GM21786 (cell line): Measurements from ENCODE around the gene SPATA13.
"Not testable (repeated sequence)": the region's sequence is repeated elsewhere in the genome, so short reads cannot be mapped to it uniquely, and the experiment has no call there.

Source experiments
- ATAC-seq: cut with Tn5 transposase; IDR thresholded peaks from one replicate; pipeline ENCODE4 v1.9.1; 2021; ENCODE audit not compliant: unreplicated experiment

The SPATA13 gene

GRCh38 chr13:24307211-24308067 lies 146.9 kb downstream of the SPATA13 start:
- ATAC-seq, result no peak

DNA sequence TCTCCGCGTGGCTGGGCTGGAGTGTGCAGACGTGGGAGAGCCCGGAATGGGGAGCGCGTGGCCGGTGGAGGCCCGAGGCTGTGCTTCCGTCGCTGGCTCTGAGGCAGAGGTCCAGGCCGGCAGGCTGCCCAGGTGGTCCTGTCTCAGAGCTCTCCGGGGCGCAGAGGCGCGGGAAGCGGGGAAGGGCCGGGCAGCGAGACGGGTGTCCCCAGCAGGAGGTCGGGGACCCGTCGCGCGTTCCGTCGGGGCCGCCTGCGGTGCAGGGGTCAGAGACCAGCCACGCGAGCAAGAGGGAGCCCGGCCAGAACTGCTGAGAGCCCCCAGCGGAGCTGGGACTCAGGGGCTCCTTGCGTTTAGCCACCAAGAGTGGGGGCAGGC lies 147.5 kb downstream of the SPATA13 start:
- ATAC-seq, result no peak

DNA sequence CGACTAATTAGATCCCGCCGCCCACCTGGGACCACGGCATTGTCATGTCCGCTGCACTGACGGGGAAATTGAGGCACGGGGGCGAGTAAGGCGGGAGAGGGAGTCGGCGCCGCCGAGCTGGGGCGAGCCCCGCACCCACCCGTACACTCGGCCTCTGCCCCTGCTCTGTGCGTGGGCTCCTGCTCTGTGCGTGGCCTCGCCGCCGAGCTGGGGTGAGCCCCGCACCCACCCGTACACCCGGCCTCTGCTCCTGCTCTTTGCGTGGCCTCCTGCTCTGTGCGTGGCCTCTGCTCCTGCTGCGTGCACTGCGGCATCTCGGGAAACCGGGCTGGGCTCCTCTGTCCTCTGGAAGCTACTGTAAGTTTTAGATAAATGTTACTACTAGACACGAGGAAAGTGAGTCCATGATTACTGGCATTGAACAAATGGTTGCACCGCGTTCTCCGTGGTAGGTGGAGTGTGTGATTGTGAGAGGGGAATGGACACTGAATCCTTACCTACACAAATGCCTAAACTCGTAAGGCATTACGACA lies 148.0 kb downstream of the SPATA13 start:
- no peak for ATAC-seq

DNA sequence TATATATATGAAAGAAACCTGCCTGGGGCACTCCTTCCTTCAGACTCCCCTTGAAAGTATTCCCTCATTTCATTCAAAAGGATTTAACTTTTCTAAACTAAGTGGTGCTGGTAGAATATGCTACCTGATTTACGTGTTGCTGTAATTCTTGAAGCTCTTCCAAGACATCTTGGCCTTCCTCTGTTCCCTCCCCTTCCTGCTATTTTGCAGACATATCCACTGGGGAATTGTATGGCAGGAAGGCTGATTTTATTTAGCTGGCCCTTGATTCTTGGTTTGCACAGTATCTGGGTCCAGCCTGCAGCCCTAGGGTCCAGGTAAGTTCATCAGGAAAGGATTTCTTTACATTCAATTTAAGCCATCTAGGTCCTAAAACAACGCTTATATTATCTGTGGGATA lies 148.8 kb downstream of the SPATA13 start, which contains the start of gene C1QTNF9:
Gene C1QTNF9, plus strand, starts transcription at position 281 of the 400 bp plus-strand sequence. CDS start 6,424 bp downstream, outside the sequence.
- not testable (repeated sequence) for ATAC-seq

GRCh38 chr13:24313439-24313838 lies 152.9 kb downstream of the SPATA13 start:
- ATAC-seq, result no peak

DNA sequence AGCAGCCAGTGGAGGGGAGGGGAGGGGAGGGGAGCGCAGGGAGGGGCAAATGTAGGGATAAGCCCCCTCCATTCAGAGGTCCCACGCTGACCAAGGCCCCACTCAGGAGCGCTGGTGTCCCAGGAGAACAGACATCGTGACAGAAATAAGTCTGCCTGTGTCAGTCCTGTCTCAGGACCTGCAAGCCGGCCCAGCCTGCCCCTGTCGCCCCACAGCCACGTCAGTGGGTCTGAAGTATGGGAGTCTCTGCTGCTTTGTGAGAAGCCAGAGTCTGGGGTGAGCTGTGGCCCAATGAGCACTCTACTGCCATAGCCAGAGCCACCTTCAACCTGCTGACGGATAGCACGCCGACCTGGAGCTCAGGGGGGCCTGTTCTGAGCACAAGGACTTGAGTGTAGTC lies 157.3 kb downstream of the SPATA13 start:
- ATAC-seq, result not testable (repeated sequence)

DNA sequence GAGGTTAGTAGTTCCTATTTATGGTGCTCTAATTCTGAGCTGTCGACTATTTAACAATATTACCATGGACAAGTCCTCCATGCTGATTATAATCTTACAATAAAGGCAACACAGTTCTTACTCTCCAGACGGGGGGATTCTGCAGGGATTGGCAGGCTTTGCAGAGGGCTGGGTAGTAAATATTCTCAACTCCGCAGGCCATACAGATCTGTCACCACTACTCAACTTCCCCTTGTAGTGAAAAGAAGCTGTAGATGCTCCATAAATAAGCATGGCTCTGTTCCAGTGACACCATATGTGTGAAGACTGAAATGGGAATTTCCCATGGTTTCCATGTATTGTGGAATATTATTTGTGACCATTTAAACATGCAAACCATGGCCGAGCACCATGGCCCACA lies 158.4 kb downstream of the SPATA13 start:
- not testable (repeated sequence) for ATAC-seq

- not testable (repeated sequence) for ATAC-seq
Measured at GRCh38 chr13:24319641-24320040, 159.1 kb downstream of the SPATA13 start.

GRCh38 chr13:24321416-24321815 lies 160.9 kb downstream of the SPATA13 start:
- ATAC-seq, result not testable (repeated sequence)

GRCh38 chr13:24322470-24322869 lies 161.9 kb downstream of the SPATA13 start:
- ATAC-seq, result not testable (repeated sequence)

DNA sequence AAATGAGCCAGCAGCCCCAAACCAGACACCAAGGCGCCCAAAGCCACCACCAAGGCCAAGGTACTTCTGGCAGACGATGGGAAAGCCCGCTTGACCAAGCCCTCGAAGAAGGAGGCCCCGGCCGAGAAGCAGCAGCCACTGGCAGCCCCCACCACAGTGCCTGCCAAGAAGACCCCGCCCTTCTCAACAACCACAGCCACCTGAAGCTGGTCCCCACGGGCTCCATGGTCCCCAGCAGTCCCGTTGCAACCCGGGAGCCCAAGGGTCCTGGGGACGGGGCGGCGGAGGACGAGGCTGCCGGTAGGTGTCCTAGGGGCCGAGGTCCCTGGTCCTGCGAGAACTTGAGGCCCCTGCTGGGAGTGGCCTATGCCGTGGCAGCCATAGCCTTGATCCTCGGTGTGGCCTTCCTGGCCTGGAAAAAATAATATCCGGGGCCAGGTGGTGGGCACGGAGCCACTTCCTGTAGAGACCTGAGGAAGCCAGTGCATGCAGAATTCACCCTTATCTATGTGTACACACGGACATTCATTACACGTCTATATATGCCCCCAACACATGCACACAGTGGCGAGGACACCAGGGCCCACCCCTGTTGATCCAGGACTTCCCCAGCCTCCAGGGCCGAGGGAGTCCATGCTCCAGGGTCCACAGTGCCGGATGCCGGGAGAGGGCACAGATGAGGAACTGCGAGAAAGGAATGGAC lies 162.7 kb downstream of the SPATA13 start:
- ATAC-seq, result no peak

DNA sequence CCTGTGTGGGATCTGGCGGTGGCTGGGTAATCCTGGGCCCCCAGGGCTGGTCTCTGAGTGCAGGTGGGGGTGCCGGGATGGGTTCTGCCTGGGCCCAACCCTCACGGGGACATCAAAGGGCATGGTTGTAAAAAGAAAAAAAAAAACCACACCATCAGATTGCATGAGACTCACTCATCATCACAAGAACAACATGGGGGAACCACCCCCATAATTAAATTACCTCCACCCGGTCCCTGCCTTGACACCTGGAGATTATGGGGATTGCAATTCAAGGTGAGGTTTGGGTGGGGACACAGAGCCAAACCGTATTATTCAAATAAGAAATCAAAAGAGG lies 163.2 kb downstream of the SPATA13 start:
- ATAC-seq, result no peak

- not testable (repeated sequence) for ATAC-seq
Measured at GRCh38 chr13:24327598-24327997, 167.1 kb downstream of the SPATA13 start.

DNA sequence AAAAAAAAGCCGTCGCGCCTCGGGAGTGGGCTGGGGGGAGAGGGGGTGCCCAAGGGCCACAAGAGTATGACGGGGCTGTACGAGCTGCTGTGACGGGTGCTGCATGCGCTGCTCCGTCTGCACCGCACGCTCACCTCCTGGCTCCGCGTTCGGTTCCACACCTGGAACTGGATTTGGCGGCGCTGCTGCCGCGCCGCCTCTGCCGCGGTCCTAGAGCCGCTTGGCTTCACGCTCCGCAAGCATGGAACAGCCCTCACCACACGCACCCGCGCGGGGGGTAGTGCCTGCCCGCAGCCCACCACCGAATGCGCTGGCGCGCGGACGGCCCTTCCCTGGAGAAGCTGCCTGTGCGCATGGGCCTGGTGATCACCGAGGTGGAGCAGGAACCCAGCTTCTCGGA lies 167.6 kb downstream of the SPATA13 start:
- ATAC-seq, result no peak

DNA sequence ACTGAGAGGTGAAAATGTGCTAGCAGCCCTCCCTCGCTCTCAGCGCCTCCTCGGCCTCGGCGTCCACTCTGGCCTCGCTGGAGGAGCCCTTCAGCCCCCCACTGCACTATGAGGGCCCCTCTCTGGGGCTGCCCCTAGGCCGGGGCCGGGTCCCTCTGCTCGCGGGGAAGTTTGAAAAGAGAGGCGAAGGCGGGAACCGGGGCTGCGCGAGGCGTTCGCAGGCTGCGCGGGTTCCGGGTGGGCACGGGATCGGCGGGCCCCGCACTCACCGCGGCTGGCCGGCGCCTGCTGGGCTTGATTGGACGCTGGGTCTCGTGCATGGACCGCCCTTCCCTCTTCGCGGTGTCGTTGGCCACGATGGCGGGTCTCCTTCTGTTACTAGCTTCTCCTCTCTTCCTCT lies 178.2 kb downstream of the SPATA13 start:
- no peak for ATAC-seq

GRCh38 chr13:24339937-24340607 lies 179.6 kb downstream of the SPATA13 start:
- no peak for ATAC-seq

DNA sequence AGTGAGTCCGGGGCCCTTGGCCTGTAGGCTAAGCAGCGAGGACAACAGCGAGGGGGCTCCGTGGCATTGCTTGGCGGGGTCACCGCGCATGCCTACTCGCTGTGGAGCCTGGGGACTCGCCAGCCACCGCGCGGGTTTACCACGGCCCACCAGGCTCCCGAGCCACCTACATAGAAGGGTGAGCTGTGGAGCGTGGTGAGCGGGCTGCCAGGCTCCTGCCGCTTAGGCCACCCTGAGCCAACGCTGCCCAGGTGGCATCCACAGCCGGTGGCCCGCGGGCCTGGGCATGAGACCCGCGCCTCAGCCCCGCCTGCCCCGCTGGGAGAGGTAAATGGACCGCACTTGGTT lies 180.1 kb downstream of the SPATA13 start:
- no peak for ATAC-seq

DNA sequence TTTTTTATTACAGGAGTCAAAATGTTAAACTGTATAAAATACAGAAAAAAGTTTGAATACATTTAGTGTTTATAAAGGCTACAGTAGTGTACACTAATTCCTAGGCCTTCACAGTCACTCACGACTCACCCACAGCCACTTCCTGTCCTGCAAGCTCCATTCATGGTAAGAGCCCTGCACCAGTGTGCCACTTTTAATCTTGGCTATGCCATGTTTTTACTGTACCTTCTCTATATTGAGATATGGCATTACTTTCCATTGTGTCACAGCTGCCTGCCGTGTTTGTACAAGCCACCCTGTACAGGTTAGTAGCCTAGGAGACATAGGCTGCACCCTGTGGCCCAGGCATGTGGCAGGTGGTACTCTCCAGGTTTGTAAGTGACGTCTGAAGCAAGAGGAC lies 180.9 kb downstream of the SPATA13 start:
- no peak for ATAC-seq

DNA sequence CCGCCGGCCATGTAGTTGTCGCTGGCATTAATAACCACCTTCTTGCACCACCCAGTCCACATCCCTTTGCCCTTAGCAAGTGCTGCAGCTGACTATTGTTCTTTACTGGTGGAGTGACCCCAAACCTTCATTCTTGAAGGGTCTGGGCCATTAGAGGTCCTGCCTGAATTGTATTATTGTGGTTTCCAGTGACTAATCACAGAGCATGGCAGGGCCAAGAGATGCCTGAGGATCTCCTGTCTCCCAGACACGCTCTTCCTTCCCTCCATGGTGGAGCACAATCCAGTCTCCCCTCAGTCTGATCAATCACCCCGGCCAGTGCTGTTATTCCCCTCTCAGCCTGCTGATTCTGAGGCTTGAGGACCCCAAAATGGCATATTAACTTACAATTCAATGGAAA lies 187.9 kb downstream of the SPATA13 start:
- no peak for ATAC-seq

- ATAC-seq, result no peak
Measured at GRCh38 chr13:24348797-24349515, 188.4 kb downstream of the SPATA13 start.
